PC-3 (cell line): ENCODE data around the gene HCAR3.
A peak's percentile ranks its signal among the peaks of the same experiment; 100 is the strongest.

Experiments
- CTCF ChIP-seq: fragments of 300-600 bp; sonication (generic); conservative IDR thresholded peaks from 2 replicates; pipeline ENCODE4 v1.5.1; 2017; ENCODE audit warnings: antibody characterized with exemption, low read depth, mild to moderate bottlenecking, low read length
- EZH2 ChIP-seq: fragments of 300-600 bp; sonication (generic); IDR thresholded peaks from one replicate; pipeline ENCODE4 v1.6.1; 2017; ENCODE audit warnings: antibody characterized with exemption, mild to moderate bottlenecking, low read length; ENCODE audit not compliant: unreplicated experiment

DNA sequence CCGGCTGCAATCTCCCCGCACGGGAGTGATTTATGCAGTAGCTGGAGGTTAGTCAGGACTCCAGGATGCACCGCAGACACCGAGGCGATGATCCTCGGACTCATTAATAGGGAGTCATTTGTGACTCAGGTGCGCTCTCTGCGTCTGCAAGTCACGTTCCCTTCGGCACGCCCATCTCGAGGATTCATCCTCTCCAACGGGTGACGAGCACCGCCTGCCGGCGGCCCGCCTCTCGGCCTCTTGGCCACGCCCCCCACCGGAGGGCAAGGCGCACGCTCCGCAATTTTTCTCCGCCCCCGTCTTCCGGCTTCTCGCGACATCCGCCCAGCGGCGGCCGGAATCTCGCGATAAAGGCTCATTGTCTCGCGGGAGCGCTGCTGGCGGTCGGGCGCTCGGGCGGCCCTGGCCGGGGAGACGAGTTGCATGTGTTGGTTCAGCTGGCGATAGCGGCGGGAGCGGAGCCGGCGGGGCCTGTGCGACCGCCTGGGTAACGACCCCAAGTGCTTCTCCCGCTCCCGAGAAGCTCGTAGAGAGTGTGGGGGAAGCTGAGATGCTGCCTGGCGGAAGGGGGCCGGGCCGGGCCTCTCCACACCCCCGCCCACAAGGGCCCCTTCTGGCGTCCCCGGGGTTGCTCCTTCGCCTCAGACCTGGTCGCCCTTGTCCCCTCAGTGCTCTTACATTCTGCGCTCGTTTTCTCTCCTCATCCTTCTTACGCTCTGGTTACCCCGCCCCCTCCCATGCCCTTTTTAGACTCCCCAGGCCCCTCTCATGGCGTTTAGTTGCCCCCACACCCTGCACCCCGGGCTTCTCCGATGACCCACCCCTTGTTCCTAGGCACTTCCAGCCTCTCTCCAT, 36.1 kb upstream of the HCAR3 start, which contains the start of gene DENR:
- TF ChIP-seq CTCF (peak; percentile 95), EZH2 (no peak)
